ENCODE results near the gene WWP2. TPM values are rescaled to one million over a fixed set of nuclear protein-coding genes. Genes with fewer than 3 reads are reported as not detected.

WWP2 gene
- total and polyA plus RNA-seq, 2 donors (not counting 3 experiments of a cell fraction or from before 2014, with no cell fraction given) = 17.9 to 44.9 TPM

DNA sequence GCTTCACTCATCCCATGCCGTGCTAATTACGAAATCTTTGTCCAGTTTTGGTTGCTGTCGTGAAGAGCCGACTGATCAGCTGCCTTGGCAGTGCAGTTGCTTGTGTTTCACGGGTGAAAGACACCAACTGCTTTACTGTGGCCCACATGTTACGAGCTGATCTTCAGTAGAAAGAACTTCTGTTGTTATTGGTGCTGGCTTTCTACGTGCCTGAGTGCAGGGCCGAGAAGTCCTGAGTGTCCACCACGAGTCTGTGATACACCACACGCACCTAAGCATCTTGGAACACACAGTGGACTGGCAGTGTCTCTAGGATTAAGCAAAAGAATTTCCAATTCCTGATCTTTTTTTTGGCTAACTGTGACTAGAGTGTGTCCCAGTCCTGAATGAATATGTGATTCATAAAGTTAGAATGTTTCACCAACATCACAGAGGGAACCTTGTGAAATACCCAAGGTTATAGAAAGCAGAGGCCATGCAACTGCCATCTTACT, 118.6 kb downstream of the WWP2 start:
- Histone ChIP-seq H3K27ac (ENCODE audit: insufficient read depth, low read depth, low read length) (no peak overlapping the region), H2AFZ (ENCODE audit: low read depth, low read length) (no peak overlapping the region), H3K9me3 (replicated peaks; ENCODE audit: control insufficient read depth, insufficient read depth, low read length) (no peaks in the 10 kb centered on the region), H3K4me3 (replicated peaks in 1 of 3; ENCODE audit: insufficient read depth in 1 of 3, low read depth in 1 of 3, low read length in 3 of 3) (no peak overlapping the region), H4K20me1 (replicated peaks; ENCODE audit: control insufficient read depth, extremely low read depth, insufficient read depth, low read length) (no peaks in the 10 kb centered on the region), H3K79me2 (ENCODE audit: control insufficient read depth, insufficient read depth, low read length) (no peaks in the 10 kb centered on the region), H3K27me3 (ENCODE audit: control insufficient read depth in 2 of 2, insufficient read depth in 2 of 2, low read length in 2 of 2) (no peaks in the 10 kb centered on the region), H3K9me1 (replicated peaks; ENCODE audit: control insufficient read depth, extremely low read depth, insufficient read depth, low read length) (no peaks in the 10 kb centered on the region), H3K36me3 (ENCODE audit: control insufficient read depth in 2 of 2, extremely low read depth in 1 of 2, insufficient read depth in 2 of 2, low read length in 2 of 2) (no peaks in the 10 kb centered on the region), H3K9ac (replicated peaks; ENCODE audit: extremely low read depth, insufficient read depth, low read length) (no peak overlapping the region), H3K4me1 (ENCODE audit: control insufficient read depth, extremely low read depth, insufficient read depth, low read length) (no peaks in the 10 kb centered on the region), H3K4me2 (ENCODE audit: insufficient read depth, low read length) (no peak overlapping the region)
- dilution Hi-C loops (cut with MboI; ENCODE audit: extremely low pct_ligation_motif_present, low sequenced_read_pairs) (no loop called here), intact Hi-C loops (cut with micrococcal nuclease) (no loop called here)
- TF ChIP-seq, protein P1, sequence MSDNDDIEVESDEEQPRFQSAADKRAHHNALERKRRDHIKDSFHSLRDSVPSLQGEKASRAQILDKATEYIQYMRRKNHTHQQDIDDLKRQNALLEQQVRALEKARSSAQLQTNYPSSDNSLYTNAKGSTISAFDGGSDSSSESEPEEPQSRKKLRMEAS (IDR thresholded peaks at IDR 0.05; ENCODE audit: insufficient read depth, insufficient read length) = no peak
- TF ChIP-seq POLR2A (IDR thresholded peaks at IDR 0.05; ENCODE audit: low read depth, low read length) = no peak
- TF ChIP-seq MYC (IDR thresholded peaks at IDR 0.05; ENCODE audit: low read depth, low read length) = no peak
- no peak for TF ChIP-seq JUN (IDR thresholded peaks at IDR 0.05; ENCODE audit: borderline replicate concordance, insufficient read depth, insufficient read length, low read depth)
- TF ChIP-seq, protein P2, sequence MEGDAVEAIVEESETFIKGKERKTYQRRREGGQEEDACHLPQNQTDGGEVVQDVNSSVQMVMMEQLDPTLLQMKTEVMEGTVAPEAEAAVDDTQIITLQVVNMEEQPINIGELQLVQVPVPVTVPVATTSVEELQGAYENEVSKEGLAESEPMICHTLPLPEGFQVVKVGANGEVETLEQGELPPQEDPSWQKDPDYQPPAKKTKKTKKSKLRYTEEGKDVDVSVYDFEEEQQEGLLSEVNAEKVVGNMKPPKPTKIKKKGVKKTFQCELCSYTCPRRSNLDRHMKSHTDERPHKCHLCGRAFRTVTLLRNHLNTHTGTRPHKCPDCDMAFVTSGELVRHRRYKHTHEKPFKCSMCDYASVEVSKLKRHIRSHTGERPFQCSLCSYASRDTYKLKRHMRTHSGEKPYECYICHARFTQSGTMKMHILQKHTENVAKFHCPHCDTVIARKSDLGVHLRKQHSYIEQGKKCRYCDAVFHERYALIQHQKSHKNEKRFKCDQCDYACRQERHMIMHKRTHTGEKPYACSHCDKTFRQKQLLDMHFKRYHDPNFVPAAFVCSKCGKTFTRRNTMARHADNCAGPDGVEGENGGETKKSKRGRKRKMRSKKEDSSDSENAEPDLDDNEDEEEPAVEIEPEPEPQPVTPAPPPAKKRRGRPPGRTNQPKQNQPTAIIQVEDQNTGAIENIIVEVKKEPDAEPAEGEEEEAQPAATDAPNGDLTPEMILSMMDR (IDR thresholded peaks at IDR 0.05; ENCODE audit: extremely low read depth in 1 of 2, insufficient read depth in 1 of 2, low read depth in 1 of 2, low read length in 2 of 2) = no peak
- no peak for TF ChIP-seq GATA2 (IDR thresholded peaks at IDR 0.05; ENCODE audit: insufficient read depth, insufficient read length, low read depth, low read length)
- TF ChIP-seq EZH2 (IDR thresholded peaks at IDR 0.05; ENCODE audit: borderline replicate concordance, low read depth, low read length, severe bottlenecking) = no peak
- TF ChIP-seq FOS (IDR thresholded peaks at IDR 0.05; ENCODE audit: borderline replicate concordance, insufficient read depth, low read length) = no peak
- no peak for TF ChIP-seq POLR2AphosphoS5 (IDR thresholded peaks at IDR 0.05; ENCODE audit: insufficient read depth, low read depth, low read length)
- DNase-seq (ENCODE audit: low read depth, low spot score) (no peak), FAIRE-seq (no peak)
- no TSS peak for BruUV-seq (replicated peaks)
- POLR2A ChIA-PET = no interaction called here
- CTCF ChIA-PET = interaction anchor here (1.0 to 1.9 kb wide), 3 partner anchors 15 to 86 kb away, joined by 3 to 4 read pairs (median 3); no protein-coding TSS in a partner anchor

Measured in endothelial cell of umbilical vein (primary cell).